Ovary (tissue), 9 donors: Measurements from ENCODE around the gene AMD1. TPM values are rescaled to one million over a fixed set of nuclear protein-coding genes. Genes with fewer than 3 reads are reported as not detected.

Source experiments
- DNase-seq, 5 donors: peaks; one replicate each; pipeline ENCODE4 v3.0.0-alpha.2; 2019 to 2020
- H3K27ac ChIP-seq, 2 donors: fragments of 200-600 bp; one replicate each; pipeline versions ENCODE4 v1.5.1 to v1.8.0; 2019 to 2022
- H3K27me3 ChIP-seq: fragments of 200-600 bp; one replicate; pipeline ENCODE4 v1.8.0; 2022
- H3K36me3 ChIP-seq: fragments of 200-600 bp; sonication (generic); one replicate; pipeline ENCODE4 v1.5.1; 2019
- H3K4me1 ChIP-seq: one replicate; pipeline ENCODE4 v1.8.1; 2013; ENCODE audit warnings: mild to moderate bottlenecking, moderate library complexity; ENCODE audit not compliant: insufficient read depth
- H3K4me3 ChIP-seq: fragments of 200-600 bp; sonication (generic); one replicate; pipeline ENCODE4 v1.5.1; 2017
- H3K9me3 ChIP-seq, 2 donors: fragments of 200-600 bp in 1 of 2; sonication (generic) in 1 of 2; one replicate each; pipeline versions ENCODE4 v1.5.1 to v1.8.1; 2013 to 2019; ENCODE audit warnings: mild to moderate bottlenecking in 1 of 2, moderate library complexity in 1 of 2
- CTCF ChIP-seq, 3 donors: fragments of 450-650 bp in 2 of 3; fragments of 200-600 bp in 1 of 3; IDR thresholded peaks; one replicate each; pipeline versions ENCODE4 v1.5.1 to v1.8.0; 2016 to 2022; ENCODE audit warnings: antibody characterized with exemption in 3 of 3, mild to moderate bottlenecking in 1 of 3
- EP300 ChIP-seq: sonication (generic); formaldehyde crosslinking; IDR thresholded peaks from one replicate; pipeline ENCODE4 v1.6.1; 2017; ENCODE audit warnings: antibody characterized with exemption
- POLR2A ChIP-seq: fragments of 450-650 bp; IDR thresholded peaks from one replicate; pipeline ENCODE4 v1.6.1; 2017; ENCODE audit warnings: antibody characterized with exemption, mild to moderate bottlenecking, moderate library complexity
- WGBS, 3 donors: extraction: QIAGEN DNeasy Blood & Tissue Kit in 1 of 3; methylation state at CpG; one replicate each; pipeline versions ENCODE4 v1.1.5 to v1.1.7; 2013 to 2017; 5-methylcytosine and 5-hydroxymethylcytosine counted together
- intact Hi-C, 4 donors: fragments of 100-400 bp; cut with DNase I; formaldehyde crosslinking; loops; one replicate each; pipeline versions ENCODE4 v1.11.0 to v1.15.1; 2022 to 2023
- polyA plus RNA-seq, 2 donors: library from polyadenylated mRNA; stranded (reverse); fragments of 200-250 nt in 1 of 2; fragments of 350-450 nt in 1 of 2; fragmentation: Illumina TruSeq in 1 of 2; extraction: RNeasy Lipid Tissue Mini Kit (QIAGEN cat#74804) in 1 of 2; gene quantifications; one replicate each; pipeline ENCODE4 v1.2.3, GENCODE V29; 2013 to 2014
- total RNA-seq, 7 donors: library from RNA; depleted of rRNA in 2 of 7; stranded (reverse); fragments of >200 nt in 2 of 7; fragmentation: NEBNext Ultra II Directional in 3 of 7; extraction: Animal tissue kit (Norgen Biotek cat#: 25700) in 3 of 7; gene quantifications; one replicate each; pipeline versions ENCODE4 v1.1.0 to v1.2.4, GENCODE V29; 2016 to 2023
- donor health status: DM: no; HTN: no; CAD: no; lungs with moderate emphysema.
- donor health status: DM: no; HTN: no; CAD: no.
- donor health status: Bipolar disorder and iron deficiency.
- donor health status: DM: yes; HTN: yes; CAD: no.
- donor health status: DM: no; HTN: no; CAD: no.
- donor health status: DM: yes; HTN: yes; CAD: no.

The AMD1 gene
- total and polyA plus RNA-seq, 9 donors, result 24.4 to 67.8 (median 60.3) TPM

GRCh38 chr6:110859335-110859792, 15.2 kb upstream of the AMD1 start:
- Histone ChIP-seq H3K4me1 (no peaks in the 10 kb centered on the region), H3K27ac (no peak overlapping the region), H3K4me3 (no peak overlapping the region), H3K9me3 (no peaks in the 10 kb centered on the region), H3K36me3 (no peaks in the 10 kb centered on the region), H3K27me3 (no peaks in the 10 kb centered on the region)
- DNase-seq, result no peak
- 91 to 93% (median 93%) methylated on average over 12 of the region's 12 CpGs for WGBS, 3 donors
- TF ChIP-seq EP300 (no peak), CTCF (IDR thresholded peaks at IDR 0.05) (no peak), POLR2A (no peak)
- intact Hi-C loops, result loop anchor here in 1 of 4 donors (5.0 kb wide), 1 partner anchor 873 kb away; no protein-coding TSS in a partner anchor

DNA sequence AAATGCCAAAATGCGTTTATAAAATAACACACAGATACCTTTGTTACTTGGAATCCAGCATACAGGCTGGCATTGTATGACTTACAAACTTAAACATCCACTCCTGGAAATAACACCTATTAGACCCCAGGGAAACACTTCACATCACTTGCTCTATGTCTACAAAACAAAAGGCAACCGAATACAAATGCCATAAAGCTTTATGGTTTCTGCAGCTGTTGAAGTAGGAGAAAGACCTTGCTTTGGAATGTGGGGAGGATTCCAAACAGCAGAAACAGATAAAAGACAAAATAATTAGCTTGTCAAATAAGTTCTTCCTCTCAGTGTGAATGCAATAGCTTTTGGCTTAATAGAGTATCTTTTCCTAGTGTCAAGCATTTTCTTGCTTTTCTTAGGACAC, 9.8 kb upstream of the AMD1 start:
- no peaks in the 10 kb centered on the region for H3K27me3 ChIP-seq
- intact Hi-C loops, result no loop called here
- no peaks in the 10 kb centered on the region for H3K4me1 ChIP-seq
- no peak overlapping the region for H3K4me3 ChIP-seq
- no peak for DNase-seq
- no peaks in the 10 kb centered on the region for H3K36me3 ChIP-seq
- H3K9me3 ChIP-seq, result no peaks in the 10 kb centered on the region
- TF ChIP-seq EP300 (no peak), CTCF (IDR thresholded peaks at IDR 0.05) (no peak), POLR2A (no peak)
- H3K27ac ChIP-seq, result no peak overlapping the region
- 9 to 24% (median 12%) methylated on average over 2 of the region's 2 CpGs for WGBS, 3 donors

DNA sequence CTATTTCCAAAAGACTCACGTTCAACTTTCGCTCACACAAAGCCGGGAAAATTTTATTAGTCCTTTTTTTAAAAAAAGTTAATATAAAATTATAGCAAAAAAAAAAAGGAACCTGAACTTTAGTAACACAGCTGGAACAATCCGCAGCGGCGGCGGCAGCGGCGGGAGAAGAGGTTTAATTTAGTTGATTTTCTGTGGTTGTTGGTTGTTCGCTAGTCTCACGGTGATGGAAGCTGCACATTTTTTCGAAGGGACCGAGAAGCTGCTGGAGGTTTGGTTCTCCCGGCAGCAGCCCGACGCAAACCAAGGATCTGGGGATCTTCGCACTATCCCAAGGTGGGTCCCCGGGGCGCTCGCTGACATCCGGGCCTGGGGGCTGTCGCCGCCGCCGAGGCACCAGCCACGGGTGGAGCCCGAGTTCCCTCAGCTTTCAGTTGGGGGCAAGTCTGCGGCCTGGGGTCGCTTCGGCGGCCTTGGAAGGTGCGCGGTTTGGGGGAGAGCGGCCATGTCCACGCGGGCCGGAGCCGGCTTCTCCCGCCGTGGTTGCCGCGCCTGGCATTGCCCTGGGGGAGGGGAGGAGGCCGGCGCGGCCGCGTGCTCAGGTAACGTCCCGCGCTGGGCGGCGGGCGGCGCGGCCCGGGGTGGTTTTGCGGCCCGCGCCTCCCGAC, 429 bp downstream of the AMD1 start:
- WGBS, 3 donors, result 0 to 1% (median 0%) methylated on average over 36 to 60 of the region's 60 CpGs
- intact Hi-C loops, result loop anchor here in 3 of 4 donors (2.0 to 10.0 kb wide), 3 partner anchors 60 to 80 kb away; partner anchors contain the start of genes CDK19 (in 3 of the 3) and GTF3C6 (in 1 of the 3)

DNA sequence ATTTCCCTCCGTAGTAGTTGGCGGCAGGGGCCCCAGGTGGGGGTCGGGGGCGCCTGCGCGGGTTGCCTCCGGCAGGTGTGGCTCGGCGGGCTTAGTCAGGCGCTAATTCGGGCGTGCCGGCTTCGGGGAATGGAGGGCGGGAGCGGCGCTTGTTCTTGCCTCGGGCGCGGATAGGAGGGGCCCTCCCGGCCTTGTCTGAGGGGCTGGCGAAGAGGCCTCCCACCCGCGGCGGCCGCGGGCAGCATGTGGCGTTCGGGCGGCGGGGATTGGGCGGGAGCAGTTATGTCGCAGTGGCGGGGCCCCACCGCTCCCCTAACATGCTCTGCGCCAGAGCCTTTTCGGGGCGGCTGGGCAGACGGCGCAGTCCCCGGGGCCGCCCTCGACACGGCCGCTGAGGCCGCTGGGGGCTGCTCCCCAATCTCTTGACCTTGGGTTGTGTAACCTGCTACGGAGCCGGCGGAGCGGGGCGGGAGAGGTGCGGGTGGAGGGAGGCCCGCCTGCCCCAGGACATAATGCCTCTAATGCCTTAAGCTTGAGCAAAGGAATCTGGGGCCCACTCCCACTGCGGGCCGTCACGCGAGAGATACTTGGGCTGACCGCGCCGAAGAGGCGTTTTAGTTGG, 1.1 kb downstream of the AMD1 start:
- peak in 1 of 3 donors; percentile 20 for TF ChIP-seq CTCF (IDR thresholded peaks at IDR 0.05)
- TF ChIP-seq POLR2A, result no peak
- DNase-seq, result peak; percentile 63 to 78 (median 70)
- Histone ChIP-seq H3K27me3 (no peaks in the 10 kb centered on the region), H3K9me3 (no peaks in the 10 kb centered on the region), H3K4me3 (peak overlapping the region; percentile 84), H3K4me1 (peaks cover 10% of the 10 kb centered on the region), H3K27ac (peak overlapping the region; percentile 83 to 97), H3K36me3 (no peaks in the 10 kb centered on the region)
- intact Hi-C loops, result loop anchor here in 3 of 4 donors (2.0 to 10.0 kb wide), 3 partner anchors 61 to 79 kb away; partner anchors contain the start of genes CDK19 (in 3 of the 3) and GTF3C6 (in 1 of the 3)
- WGBS, 3 donors, result 0 to 1% (median 1%) methylated on average over 36 to 61 of the region's 61 CpGs

More for the DNA sequence above, 429 bp downstream of the AMD1 start:
- Histone ChIP-seq H3K27me3 (no peaks in the 10 kb centered on the region), H3K9me3 (no peaks in the 10 kb centered on the region), H3K27ac (peak overlapping the region; percentile 83 to 97), H3K4me1 (peaks cover 7% of the 10 kb centered on the region), H3K36me3 (no peaks in the 10 kb centered on the region), H3K4me3 (peak overlapping the region; percentile 84)
- TF ChIP-seq EP300 (no peak), POLR2A (no peak), CTCF (IDR thresholded peaks at IDR 0.05) (no peak)
- peak; percentile 45 to 75 (median 61) for DNase-seq
